Activated naive CD8-positive, alpha-beta T cell (primary cell): Measurements from ENCODE around the gene PGAM1.

Experiments used
- H3K27ac Mint-ChIP-seq: one replicate; pipeline ENCODE4 v1.8.0; 2021; ENCODE audit warnings: mixed read lengths
- H3K27me3 Mint-ChIP-seq: one replicate; pipeline ENCODE4 v1.8.0; 2021; ENCODE audit warnings: mixed read lengths
- H3K36me3 Mint-ChIP-seq: one replicate; pipeline ENCODE4 v1.8.0; 2021; ENCODE audit warnings: mixed read lengths
- H3K4me1 Mint-ChIP-seq: one replicate; pipeline ENCODE4 v1.8.0; 2021; ENCODE audit warnings: low read depth, mixed read lengths
- H3K4me3 Mint-ChIP-seq: one replicate; pipeline ENCODE4 v1.8.0; 2021; ENCODE audit warnings: mild to moderate bottlenecking, mixed read lengths
- H3K9me3 Mint-ChIP-seq: one replicate; pipeline ENCODE4 v1.8.0; 2021; ENCODE audit warnings: low read depth, mixed read lengths

PGAM1 gene

DNA sequence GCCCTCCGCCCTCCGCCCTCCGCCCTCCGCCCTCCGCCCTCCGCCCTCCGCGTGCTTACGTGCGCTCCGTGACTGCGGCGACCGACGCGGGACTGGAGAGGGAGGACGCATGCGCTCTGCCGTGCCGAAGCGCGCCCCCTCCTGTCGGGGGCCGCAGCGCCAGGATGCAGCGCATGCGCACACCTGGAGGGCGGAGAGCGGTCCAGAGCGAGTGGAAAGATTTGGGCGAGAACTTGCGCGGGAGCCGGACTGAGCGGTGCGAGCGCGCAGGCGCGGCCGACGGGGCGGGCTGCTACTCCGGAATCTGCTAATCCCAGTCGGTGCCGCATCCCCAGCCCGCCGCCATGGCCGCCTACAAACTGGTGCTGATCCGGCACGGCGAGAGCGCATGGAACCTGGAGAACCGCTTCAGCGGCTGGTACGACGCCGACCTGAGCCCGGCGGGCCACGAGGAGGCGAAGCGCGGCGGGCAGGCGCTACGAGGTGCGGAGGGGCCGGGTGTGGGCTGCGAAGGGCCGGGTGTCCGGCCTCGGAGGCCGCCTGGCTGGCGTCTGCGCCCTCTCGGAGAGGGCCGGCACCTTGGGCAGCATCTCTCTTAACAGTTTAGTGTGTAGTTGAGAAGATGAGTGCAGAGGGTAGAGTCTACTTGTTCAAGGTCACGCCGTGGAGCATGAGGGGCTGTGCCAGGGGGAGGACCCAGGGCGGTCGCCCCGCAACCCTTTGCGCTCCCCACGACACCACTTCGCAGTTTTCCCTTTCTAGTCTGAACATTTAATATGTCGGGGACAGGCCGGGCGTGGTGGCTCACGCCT is at the start of gene PGAM1:
PGAM1 (plus strand) TSS at position 228 of the 812 bp plus-strand sequence; CDS start at position 345, 117 bp downstream.
- peaks cover 11% of the 10 kb centered on the region for H3K36me3 Mint-ChIP-seq
- H3K4me3 Mint-ChIP-seq = peak within 1 kb of the TSS; percentile 93
- H3K27me3 Mint-ChIP-seq = no peaks in the 10 kb centered on the region
- H3K27ac Mint-ChIP-seq = peak within 1 kb of the TSS; percentile 100
- H3K9me3 Mint-ChIP-seq = no peaks in the 10 kb centered on the region
- peaks cover 54% of the 10 kb centered on the region for H3K4me1 Mint-ChIP-seq

GRCh38 chr10:97376413-97376812 is 49.6 kb upstream of the PGAM1 start:
- Mint-ChIP-seq H3K4me3 (no peak overlapping the region), H3K4me1 (no peaks in the 10 kb centered on the region), H3K27ac (no peak overlapping the region), H3K27me3 (no peaks in the 10 kb centered on the region), H3K36me3 (peaks cover 6% of the 10 kb centered on the region), H3K9me3 (no peaks in the 10 kb centered on the region)

DNA sequence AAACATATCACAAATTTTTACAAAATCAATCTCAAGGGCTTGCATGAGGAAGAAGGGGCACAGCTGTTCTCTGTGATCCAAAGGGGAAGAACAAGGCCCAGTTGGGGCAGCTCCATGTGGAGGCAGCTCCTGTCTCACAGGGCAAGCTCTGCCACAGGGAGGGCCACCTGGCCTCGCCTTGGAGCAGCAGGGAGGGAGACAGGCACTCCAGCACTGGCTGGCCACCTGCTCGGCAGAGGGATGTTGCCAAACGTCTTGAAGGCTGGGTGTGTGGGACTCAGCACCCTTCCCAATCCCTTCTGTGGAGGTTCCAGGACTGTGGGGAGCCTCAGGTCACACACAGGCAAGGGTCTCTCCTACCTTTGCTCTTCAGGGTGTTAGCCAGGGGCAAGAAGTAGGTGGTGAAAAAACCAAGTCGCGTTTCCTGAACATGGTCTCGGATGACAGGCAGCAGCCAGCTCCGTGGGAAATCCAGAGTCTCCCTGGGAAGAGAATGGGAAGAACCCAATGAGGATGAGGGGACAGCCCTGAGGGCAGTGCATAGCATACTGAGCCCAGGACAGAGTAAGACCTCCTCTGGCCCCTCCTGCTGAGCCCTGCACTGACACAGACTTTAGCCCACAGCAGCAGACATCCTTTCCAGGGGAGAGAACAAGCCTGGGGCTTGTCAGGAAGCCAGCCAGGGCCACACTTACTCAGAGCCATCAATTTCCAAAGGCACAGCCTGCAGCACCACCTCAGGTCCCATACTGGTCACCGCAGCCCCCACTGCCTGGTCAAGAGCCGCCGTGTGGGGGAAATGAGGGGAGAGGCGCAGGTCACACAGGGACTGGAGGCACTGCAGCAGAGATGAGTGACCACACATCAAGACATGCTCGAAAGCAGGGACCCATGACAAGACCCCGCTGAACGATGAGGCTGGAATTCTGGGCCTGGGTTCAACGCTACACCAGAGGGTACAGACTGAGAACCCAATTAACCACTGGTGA is 46.8 kb upstream of the PGAM1 start:
- Mint-ChIP-seq H3K27me3 (no peaks in the 10 kb centered on the region), H3K4me3 (no peak overlapping the region), H3K36me3 (no peaks in the 10 kb centered on the region), H3K4me1 (no peaks in the 10 kb centered on the region), H3K27ac (no peak overlapping the region), H3K9me3 (no peaks in the 10 kb centered on the region)

DNA sequence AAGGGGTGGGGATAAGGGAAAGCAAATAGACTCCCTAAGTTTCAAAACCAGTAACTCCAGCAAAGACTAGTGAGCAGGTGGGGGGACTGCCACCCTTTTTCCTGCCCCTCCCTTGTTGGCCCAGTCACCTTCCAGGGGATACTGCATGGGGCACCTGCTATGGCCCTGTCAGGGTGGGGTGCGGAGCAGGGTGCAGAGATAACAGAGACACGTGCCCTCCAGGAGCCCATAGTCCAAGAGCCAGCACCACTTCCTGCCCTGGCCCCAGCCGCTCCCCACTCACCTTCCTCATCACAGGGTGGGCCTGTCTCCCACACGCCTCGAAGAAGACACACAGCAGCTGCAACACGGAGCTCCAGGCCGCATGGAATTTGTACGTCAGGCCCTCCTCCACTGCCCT is 45.5 kb upstream of the PGAM1 start:
- Mint-ChIP-seq H3K4me3 (no peak overlapping the region), H3K27me3 (no peaks in the 10 kb centered on the region), H3K4me1 (no peaks in the 10 kb centered on the region), H3K9me3 (no peaks in the 10 kb centered on the region), H3K36me3 (no peaks in the 10 kb centered on the region), H3K27ac (no peak overlapping the region)

- H3K36me3 Mint-ChIP-seq = no peaks in the 10 kb centered on the region
- H3K4me1 Mint-ChIP-seq = no peaks in the 10 kb centered on the region
- no peak overlapping the region for H3K4me3 Mint-ChIP-seq
- no peak overlapping the region for H3K27ac Mint-ChIP-seq
- no peaks in the 10 kb centered on the region for H3K27me3 Mint-ChIP-seq
- no peaks in the 10 kb centered on the region for H3K9me3 Mint-ChIP-seq
Observed at GRCh38 chr10:97381626-97382025, 44.4 kb upstream of the PGAM1 start.

GRCh38 chr10:97383159-97383558 is 42.8 kb upstream of the PGAM1 start:
- no peaks in the 10 kb centered on the region for H3K36me3 Mint-ChIP-seq
- no peaks in the 10 kb centered on the region for H3K4me1 Mint-ChIP-seq
- no peak overlapping the region for H3K27ac Mint-ChIP-seq
- no peaks in the 10 kb centered on the region for H3K27me3 Mint-ChIP-seq
- no peak overlapping the region for H3K4me3 Mint-ChIP-seq
- no peaks in the 10 kb centered on the region for H3K9me3 Mint-ChIP-seq

GRCh38 chr10:97384156-97384555 is 41.8 kb upstream of the PGAM1 start:
- Mint-ChIP-seq H3K4me3 (no peak overlapping the region), H3K27me3 (no peaks in the 10 kb centered on the region), H3K4me1 (no peaks in the 10 kb centered on the region), H3K36me3 (peaks cover 6% of the 10 kb centered on the region), H3K9me3 (no peaks in the 10 kb centered on the region), H3K27ac (no peak overlapping the region)

DNA sequence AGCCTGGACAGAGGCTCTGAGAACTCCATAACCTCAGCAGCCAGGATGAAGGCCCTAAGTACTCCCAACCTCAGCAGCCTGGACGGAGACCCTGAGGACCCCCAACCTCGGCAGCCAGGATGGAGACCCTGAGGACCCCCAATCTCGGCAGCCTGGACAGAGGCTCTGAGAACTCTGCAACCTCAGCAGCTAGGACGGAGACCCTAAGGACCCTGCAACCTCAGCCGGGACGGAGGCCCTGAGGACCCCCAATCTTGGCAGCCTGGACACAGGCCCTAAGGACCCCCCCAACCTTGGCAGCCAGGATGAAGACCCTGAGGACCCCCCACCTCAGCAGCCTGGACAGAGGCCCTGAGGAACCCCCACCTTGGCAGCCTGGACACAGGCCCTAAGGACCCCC is 41.4 kb upstream of the PGAM1 start:
- H3K9me3 Mint-ChIP-seq = no peaks in the 10 kb centered on the region
- H3K4me1 Mint-ChIP-seq = no peaks in the 10 kb centered on the region
- no peaks in the 10 kb centered on the region for H3K27me3 Mint-ChIP-seq
- H3K4me3 Mint-ChIP-seq = no peak overlapping the region
- no peak overlapping the region for H3K27ac Mint-ChIP-seq
- H3K36me3 Mint-ChIP-seq = peaks cover 6% of the 10 kb centered on the region

- Mint-ChIP-seq H3K27ac (no peak overlapping the region), H3K27me3 (no peaks in the 10 kb centered on the region), H3K36me3 (peaks cover 6% of the 10 kb centered on the region), H3K4me3 (no peak overlapping the region), H3K9me3 (no peaks in the 10 kb centered on the region), H3K4me1 (no peaks in the 10 kb centered on the region)
Observed at GRCh38 chr10:97385565-97385964, 40.4 kb upstream of the PGAM1 start.

GRCh38 chr10:97388152-97388551 is 37.8 kb upstream of the PGAM1 start:
- Mint-ChIP-seq H3K27ac (peak overlapping the region; percentile 16), H3K27me3 (no peaks in the 10 kb centered on the region), H3K4me1 (no peaks in the 10 kb centered on the region), H3K9me3 (no peaks in the 10 kb centered on the region), H3K36me3 (peaks cover 8% of the 10 kb centered on the region), H3K4me3 (no peak overlapping the region)

GRCh38 chr10:97390091-97390490 is 35.9 kb upstream of the PGAM1 start:
- Mint-ChIP-seq H3K27ac (no peak overlapping the region), H3K9me3 (no peaks in the 10 kb centered on the region), H3K36me3 (peaks cover 11% of the 10 kb centered on the region), H3K4me1 (no peaks in the 10 kb centered on the region), H3K27me3 (no peaks in the 10 kb centered on the region), H3K4me3 (no peak overlapping the region)

DNA sequence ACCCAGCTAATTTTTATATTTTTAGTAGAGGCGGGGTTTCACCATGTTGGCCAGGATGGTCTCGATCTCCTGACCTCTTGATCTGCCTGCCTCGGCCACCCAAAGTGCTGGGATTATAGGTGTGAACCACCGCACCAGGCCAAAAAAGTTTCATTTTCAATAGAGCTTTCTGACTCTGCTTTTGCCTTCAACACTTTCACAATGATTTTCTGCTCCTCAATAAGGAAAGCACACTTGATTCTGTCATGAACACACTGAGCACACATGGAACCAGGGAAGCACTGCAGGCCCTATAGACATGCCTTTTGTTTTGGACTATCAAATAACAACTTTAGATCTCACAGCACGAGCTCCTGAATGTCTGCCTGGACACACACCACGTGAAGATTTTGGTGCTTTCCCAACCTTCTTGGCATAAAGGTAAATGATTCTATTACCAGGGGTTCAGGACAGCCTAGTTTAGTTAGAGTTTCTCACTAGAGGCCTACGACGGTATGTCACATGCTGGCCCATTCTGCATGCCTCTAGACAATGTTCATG is 32.9 kb upstream of the PGAM1 start:
- Mint-ChIP-seq H3K27ac (no peak overlapping the region), H3K9me3 (no peaks in the 10 kb centered on the region), H3K4me1 (peaks cover 5% of the 10 kb centered on the region), H3K4me3 (no peak overlapping the region), H3K27me3 (no peaks in the 10 kb centered on the region), H3K36me3 (peaks cover 16% of the 10 kb centered on the region)

GRCh38 chr10:97396056-97396455 is 29.9 kb upstream of the PGAM1 start:
- H3K36me3 Mint-ChIP-seq = peaks cover 10% of the 10 kb centered on the region
- H3K27me3 Mint-ChIP-seq = no peaks in the 10 kb centered on the region
- H3K4me1 Mint-ChIP-seq = peaks cover 12% of the 10 kb centered on the region
- no peak overlapping the region for H3K27ac Mint-ChIP-seq
- no peaks in the 10 kb centered on the region for H3K9me3 Mint-ChIP-seq
- H3K4me3 Mint-ChIP-seq = no peak overlapping the region

- no peaks in the 10 kb centered on the region for H3K27me3 Mint-ChIP-seq
- peak overlapping the region; percentile 88 for H3K27ac Mint-ChIP-seq
- peaks cover 4% of the 10 kb centered on the region for H3K36me3 Mint-ChIP-seq
- peak overlapping the region; percentile 93 for H3K4me3 Mint-ChIP-seq
- no peaks in the 10 kb centered on the region for H3K9me3 Mint-ChIP-seq
- H3K4me1 Mint-ChIP-seq = peaks cover 17% of the 10 kb centered on the region
Observed at GRCh38 chr10:97399843-97400545, 26.0 kb upstream of the PGAM1 start.
